ENCODE measurements around the gene TRMT1.

The TRMT1 gene

DNA sequence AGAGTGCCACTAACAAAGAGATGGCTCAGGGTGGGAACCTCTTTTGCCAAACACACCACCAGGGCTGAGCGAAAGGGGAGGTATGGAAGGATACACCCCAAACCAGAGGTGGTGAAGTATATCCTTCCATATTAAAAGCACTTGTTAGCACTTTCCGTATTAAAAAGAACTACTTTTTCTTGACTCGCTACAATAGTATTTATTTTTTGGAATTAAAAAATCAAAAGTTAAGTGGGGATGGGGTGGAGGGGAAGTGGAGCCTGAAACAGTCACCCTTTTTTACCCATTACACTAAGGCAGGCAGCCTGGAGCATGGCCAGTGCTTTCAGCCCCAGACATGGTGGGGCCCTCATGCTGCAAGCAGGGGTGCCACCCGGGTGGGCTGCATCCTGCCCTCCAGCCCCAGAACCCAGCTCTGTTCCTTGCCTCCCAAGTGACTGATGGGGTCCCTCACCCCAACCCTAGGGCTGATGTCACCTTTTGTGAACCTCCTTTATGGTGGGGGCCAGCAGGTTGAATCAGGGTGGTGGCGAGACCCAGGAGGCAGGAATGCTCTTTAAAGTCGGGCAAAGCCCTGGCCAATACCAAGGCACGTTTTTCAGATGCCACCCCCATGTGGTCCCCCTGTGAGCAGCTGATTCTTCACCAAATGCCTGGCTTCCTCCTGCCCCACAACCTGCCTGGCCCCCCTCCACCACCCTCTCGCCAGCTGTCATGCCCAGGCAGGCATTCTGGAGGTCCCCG, 44.9 kb downstream of the TRMT1 start:
- Histone ChIP-seq H3K4me1 (ENCODE audit: control insufficient read depth in 1 of 2, insufficient read depth in 2 of 2, low read length in 2 of 2) (peaks cover 10 to 71% of the 10 kb centered on the region in 2 donors), H3K4me3 (ENCODE audit: low read depth in 1 of 2, low read length in 2 of 2) (no peak overlapping the region), H3K36me3 (ENCODE audit: control insufficient read depth in 1 of 2, insufficient read depth in 2 of 2, low read length in 2 of 2) (peaks cover 19 to 28% of the 10 kb centered on the region in 2 donors), H3K27ac (ENCODE audit: low read length) (no peak overlapping the region), H3K9me3 (ENCODE audit: control insufficient read depth in 1 of 2, low read length in 2 of 2) (no peaks in the 10 kb centered on the region), H3K27me3 (ENCODE audit: low read depth, low read length) (no peaks in the 10 kb centered on the region)

DNA sequence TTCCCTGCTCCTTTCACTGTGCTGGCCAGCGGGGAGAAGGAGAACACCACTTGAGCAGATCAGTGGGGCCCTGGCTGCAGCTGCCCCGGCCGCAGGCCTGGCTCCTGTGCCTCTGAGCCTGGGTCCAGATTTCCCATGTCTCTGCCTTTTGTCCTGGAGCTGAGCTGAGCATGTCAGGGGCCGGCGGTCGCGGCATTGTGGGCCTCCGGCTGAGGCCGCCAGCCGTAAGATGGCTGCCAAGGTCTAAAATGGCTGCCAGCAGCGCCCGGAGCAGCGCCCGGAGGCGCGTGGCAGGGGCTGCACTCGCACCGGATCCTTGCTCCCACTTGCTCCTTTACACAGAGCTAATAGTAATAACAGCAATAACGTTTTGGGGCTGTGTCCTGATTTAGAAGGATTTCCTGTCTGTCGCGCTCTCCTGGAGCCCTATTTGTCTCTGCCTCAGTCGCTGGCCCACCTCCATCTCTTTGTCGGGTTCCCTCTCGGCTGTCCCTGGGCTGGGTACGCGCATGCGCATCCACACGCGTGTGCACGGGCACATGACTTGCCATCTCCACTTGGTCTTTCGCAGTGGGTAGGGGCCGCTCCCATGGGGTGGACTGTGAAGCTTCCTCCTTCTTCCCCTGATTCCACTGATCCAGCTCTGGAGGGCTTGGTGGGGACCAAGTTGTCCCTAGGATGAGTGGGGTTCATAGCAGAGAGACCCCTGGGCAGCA, 46.0 kb downstream of the TRMT1 start:
- H3K4me1 ChIP-seq (ENCODE audit: control insufficient read depth in 1 of 2, insufficient read depth in 2 of 2, low read length in 2 of 2): peaks cover 10 to 70% of the 10 kb centered on the region in 2 donors

DNA sequence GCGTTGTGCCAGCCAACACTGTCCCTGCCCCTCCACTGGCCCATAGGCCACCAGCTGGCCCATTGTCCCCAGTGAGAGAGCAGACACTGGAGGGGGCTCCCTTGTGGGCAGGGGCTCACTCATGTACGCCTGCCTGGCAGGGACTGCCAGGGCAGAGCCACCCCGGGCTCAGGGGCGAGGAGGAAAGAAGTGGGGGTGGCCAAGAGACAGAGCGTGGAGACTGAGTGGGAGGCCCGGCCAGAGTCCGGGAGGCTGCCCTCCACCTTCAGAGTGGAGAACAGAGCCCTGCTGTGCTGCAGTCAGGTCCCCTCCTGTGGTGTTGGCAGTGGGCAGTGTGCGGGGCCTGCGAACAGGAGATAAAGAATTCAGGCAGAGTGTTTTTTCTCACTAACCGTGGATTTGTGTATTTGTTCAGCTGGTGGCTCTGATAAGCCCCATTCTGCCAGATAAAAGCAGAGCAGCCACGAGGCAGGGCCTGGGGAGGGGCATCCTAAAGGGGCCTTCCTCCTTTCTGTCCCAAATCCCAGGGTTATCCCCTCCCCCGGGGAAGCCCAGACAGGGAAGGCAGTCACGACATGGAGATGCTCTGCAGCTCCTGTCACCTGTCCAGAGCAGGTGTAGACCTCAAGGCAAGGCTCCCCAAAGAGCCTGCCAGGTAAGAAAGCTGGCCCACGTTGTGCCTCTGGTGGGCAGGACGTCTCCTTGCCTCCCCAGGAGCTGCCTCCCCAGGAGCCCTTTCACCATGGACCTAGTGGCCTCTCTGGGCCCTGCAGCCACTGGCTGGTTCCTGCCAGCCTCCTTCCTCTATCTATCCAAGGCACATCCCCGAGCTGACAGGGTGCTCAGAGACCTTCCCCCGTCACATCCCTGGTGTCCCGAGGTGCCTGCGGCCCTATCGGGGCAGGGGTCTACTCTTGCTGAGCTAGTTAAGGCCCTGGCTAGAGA, 46.9 kb downstream of the TRMT1 start:
- H3K27ac ChIP-seq (ENCODE audit: low read length): no peak overlapping the region
- H3K27me3 ChIP-seq (ENCODE audit: low read depth, low read length): no peaks in the 10 kb centered on the region
- H3K4me1 ChIP-seq (ENCODE audit: control insufficient read depth in 1 of 2, insufficient read depth in 2 of 2, low read length in 2 of 2): peaks cover 10 to 73% of the 10 kb centered on the region in 2 donors
- H3K4me3 ChIP-seq (ENCODE audit: low read depth in 1 of 2, low read length in 2 of 2): peak overlapping the region in 1 of 2 donors; percentile 15
- no peaks in the 10 kb centered on the region for H3K9me3 ChIP-seq (ENCODE audit: control insufficient read depth in 1 of 2, low read length in 2 of 2)
- peaks cover 10 to 15% of the 10 kb centered on the region in 2 donors for H3K36me3 ChIP-seq (ENCODE audit: control insufficient read depth in 1 of 2, insufficient read depth in 2 of 2, low read length in 2 of 2)

More for the DNA sequence above, 46.0 kb downstream of the TRMT1 start:
- Histone ChIP-seq H3K36me3 (ENCODE audit: control insufficient read depth in 1 of 2, insufficient read depth in 2 of 2, low read length in 2 of 2) (peaks cover 13 to 18% of the 10 kb centered on the region in 2 donors), H3K9me3 (ENCODE audit: control insufficient read depth in 1 of 2, low read length in 2 of 2) (no peaks in the 10 kb centered on the region), H3K27me3 (ENCODE audit: low read depth, low read length) (no peaks in the 10 kb centered on the region), H3K4me3 (ENCODE audit: low read depth in 1 of 2, low read length in 2 of 2) (peak overlapping the region in 1 of 2 donors; percentile 15), H3K27ac (ENCODE audit: low read length) (no peak overlapping the region)

DNA sequence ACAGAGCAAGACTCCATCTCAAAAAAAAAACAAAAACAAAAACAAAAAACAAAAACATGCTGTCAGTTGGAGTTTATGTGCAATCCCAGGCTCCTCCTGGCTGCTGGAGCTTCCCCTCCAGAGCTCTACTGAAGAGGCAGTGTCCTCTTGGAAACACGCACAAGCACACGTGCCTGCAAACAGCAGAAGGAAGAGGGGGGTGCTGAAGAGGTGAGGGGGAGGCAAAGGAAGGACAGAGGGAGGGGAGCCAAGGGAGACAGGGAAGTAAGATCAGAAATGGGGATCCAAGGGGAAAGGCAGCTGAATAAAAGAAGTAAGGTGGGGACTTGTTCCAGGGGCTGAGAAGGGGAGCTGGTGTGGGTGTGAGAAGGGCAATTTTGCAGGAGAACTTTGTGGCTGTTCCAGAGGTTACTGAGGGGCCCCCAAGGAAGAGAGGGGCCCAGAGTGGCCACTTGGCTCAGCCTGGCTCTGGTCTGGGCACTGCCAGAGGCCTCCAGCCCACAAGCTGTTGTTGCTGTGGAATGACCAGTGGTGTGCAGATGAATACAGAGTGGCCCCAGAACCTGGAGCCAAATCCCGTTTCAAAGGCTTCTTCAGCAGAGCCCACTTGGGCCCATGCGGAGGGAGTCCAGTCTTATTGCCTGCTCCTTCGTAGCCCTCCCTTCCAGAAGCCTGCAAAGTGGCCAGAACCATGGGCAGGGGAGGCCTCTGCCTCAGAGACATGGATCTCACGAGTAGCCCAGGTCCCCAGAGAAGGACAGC, 48.3 kb downstream of the TRMT1 start:
- Histone ChIP-seq H3K4me1 (ENCODE audit: control insufficient read depth in 1 of 2, insufficient read depth in 2 of 2, low read length in 2 of 2) (peaks cover 15 to 79% of the 10 kb centered on the region in 2 donors), H3K27ac (ENCODE audit: low read length) (no peak overlapping the region), H3K4me3 (ENCODE audit: low read depth in 1 of 2, low read length in 2 of 2) (no peak overlapping the region)

DNA sequence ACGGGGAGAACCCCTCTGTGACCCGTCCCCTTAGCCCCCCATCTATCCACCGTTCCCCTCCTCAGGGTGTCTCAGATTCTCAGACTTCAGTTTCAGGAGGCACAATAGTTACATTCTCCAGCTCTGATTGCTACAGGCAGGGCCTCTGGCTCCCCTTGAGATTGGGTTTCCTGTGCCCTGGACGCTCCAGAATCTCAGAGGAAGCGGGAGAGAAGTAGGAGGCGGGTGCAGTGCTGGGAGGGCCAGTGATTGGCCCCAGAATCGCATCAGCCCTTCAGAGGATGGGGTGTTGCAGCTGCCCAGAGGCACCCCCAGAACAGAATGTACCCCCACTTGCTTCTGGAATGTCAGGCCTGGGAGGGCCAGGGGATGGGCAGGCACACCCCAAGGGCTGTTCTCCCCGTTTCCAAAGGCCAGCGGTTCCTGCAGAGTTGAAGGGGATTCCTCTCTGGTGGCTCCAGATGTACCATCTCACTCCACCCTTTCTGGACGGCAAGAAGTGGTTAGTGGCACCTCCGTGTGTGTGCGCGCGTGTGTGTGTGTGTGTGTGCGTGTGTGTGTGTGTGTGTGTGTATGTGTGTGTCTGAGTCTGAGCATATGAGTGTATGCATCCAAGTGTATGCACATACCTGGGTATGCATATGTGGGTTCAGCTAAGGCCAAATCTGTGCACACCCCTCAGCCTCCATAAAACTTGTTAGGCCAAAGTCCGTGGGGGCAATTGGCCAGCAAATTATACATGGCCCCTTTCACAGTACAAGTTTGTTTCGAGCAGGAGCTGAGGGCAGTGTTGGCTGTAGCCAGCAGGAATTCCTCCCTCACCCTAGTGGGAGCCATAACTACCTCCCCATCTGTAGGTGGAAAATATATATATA, 49.4 kb downstream of the TRMT1 start:
- no peaks in the 10 kb centered on the region for H3K9me3 ChIP-seq (ENCODE audit: control insufficient read depth in 1 of 2, low read length in 2 of 2)
- peak overlapping the region; percentile 16 for H3K27ac ChIP-seq (ENCODE audit: low read length)
- H3K27me3 ChIP-seq (ENCODE audit: low read depth, low read length): no peaks in the 10 kb centered on the region
- no peaks in the 10 kb centered on the region for H3K36me3 ChIP-seq (ENCODE audit: control insufficient read depth in 1 of 2, insufficient read depth in 2 of 2, low read length in 2 of 2)
- H3K4me3 ChIP-seq (ENCODE audit: low read depth in 1 of 2, low read length in 2 of 2): no peak overlapping the region
- H3K4me1 ChIP-seq (ENCODE audit: control insufficient read depth in 1 of 2, insufficient read depth in 2 of 2, low read length in 2 of 2): peaks cover 21 to 81% of the 10 kb centered on the region in 2 donors

More for the DNA sequence above, 48.3 kb downstream of the TRMT1 start:
- peaks cover 0 to 4% of the 10 kb centered on the region in 2 donors for H3K36me3 ChIP-seq (ENCODE audit: control insufficient read depth in 1 of 2, insufficient read depth in 2 of 2, low read length in 2 of 2)
- H3K9me3 ChIP-seq (ENCODE audit: control insufficient read depth in 1 of 2, low read length in 2 of 2): no peaks in the 10 kb centered on the region
- H3K27me3 ChIP-seq (ENCODE audit: low read depth, low read length): no peaks in the 10 kb centered on the region

DNA sequence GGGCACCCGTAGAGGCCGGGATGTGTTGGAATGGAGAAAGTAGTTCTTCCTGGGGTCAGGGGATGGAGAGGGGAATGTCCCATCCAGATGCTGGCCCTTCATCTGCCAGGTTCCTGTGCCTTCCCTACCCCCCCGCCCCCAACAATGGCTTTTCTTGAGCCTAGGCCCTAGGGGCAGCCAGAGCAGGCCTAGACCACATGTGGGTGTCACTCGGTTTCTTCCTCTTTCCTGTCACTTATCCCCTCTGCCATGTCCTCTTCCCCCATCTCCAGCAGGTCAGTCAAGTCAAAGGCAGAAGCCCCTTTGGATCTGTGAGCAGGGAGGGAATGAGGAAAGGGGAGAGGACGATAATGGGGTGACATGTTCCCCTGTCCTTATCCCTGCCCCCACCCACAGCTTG, 50.3 kb downstream of the TRMT1 start:
- H3K27me3 ChIP-seq (ENCODE audit: low read depth, low read length): no peaks in the 10 kb centered on the region
- H3K36me3 ChIP-seq (ENCODE audit: control insufficient read depth in 1 of 2, insufficient read depth in 2 of 2, low read length in 2 of 2): no peaks in the 10 kb centered on the region
- H3K9me3 ChIP-seq (ENCODE audit: control insufficient read depth in 1 of 2, low read length in 2 of 2): no peaks in the 10 kb centered on the region
- no peak overlapping the region for H3K4me3 ChIP-seq (ENCODE audit: low read depth in 1 of 2, low read length in 2 of 2)
- H3K27ac ChIP-seq (ENCODE audit: low read length): no peak overlapping the region
- peaks cover 21 to 91% of the 10 kb centered on the region in 2 donors for H3K4me1 ChIP-seq (ENCODE audit: control insufficient read depth in 1 of 2, insufficient read depth in 2 of 2, low read length in 2 of 2)

DNA sequence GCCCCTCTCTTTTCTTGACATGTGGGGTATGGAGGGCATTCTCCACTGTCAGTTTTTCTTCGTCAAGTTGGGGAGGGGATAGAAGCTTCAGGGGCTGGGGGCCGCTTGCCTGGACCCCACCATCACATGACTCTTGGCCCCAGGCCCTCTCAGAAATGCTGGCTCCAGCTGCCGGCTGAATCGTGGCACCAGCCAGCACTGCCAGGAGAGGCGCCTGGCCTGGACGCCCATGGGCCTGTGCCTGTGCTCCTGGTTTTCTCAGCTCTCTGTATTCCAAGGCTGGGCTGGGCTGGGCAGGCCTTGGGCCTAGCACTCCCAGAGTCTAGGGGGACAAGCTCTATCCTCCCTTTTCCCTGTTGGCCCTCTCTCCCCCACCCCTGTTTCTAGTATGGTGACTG, 52.4 kb downstream of the TRMT1 start:
- Histone ChIP-seq H3K9me3 (ENCODE audit: control insufficient read depth in 1 of 2, low read length in 2 of 2) (no peaks in the 10 kb centered on the region), H3K36me3 (ENCODE audit: control insufficient read depth in 1 of 2, insufficient read depth in 2 of 2, low read length in 2 of 2) (no peaks in the 10 kb centered on the region), H3K27me3 (ENCODE audit: low read depth, low read length) (no peaks in the 10 kb centered on the region), H3K27ac (ENCODE audit: low read length) (peak overlapping the region; percentile 2), H3K4me3 (ENCODE audit: low read depth in 1 of 2, low read length in 2 of 2) (no peak overlapping the region), H3K4me1 (ENCODE audit: control insufficient read depth in 1 of 2, insufficient read depth in 2 of 2, low read length in 2 of 2) (peaks cover 23 to 95% of the 10 kb centered on the region in 2 donors)

DNA sequence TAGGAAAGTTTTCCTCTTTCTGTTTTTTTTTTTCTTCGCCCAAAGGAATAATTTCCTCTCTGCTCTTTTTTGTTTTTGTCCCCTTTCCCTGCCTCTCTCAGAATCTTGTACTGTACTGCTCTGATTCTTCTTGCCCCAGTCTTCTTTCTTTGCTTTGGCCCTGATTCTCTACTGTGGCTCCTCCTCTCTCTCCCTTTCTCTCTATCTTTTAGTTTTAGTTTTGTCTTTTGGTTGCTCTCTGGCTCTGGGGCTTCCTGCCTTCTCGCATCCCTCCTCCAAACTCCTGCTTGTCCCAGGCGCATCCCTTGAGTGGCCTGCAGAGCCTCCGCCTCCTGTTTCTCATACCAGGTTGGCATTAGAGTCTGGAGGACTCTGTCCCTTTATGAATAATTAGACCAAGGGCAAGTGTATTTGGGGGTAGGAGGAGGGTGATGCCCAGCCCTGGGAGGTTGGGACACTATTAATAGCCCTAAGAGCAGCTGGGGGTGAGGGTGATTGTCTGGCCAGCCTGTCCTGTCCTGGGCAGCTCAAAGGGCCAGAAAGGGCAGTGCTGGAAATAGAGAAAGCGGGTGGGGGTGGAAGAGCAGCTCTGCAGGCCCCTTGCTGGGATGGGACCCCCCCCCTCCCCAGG, 53.0 kb downstream of the TRMT1 start:
- no peaks in the 10 kb centered on the region for H3K9me3 ChIP-seq (ENCODE audit: control insufficient read depth in 1 of 2, low read length in 2 of 2)
- H3K27ac ChIP-seq (ENCODE audit: low read length): peak overlapping the region; percentile 2
- H3K36me3 ChIP-seq (ENCODE audit: control insufficient read depth in 1 of 2, insufficient read depth in 2 of 2, low read length in 2 of 2): no peaks in the 10 kb centered on the region
- H3K4me3 ChIP-seq (ENCODE audit: low read depth in 1 of 2, low read length in 2 of 2): no peak overlapping the region
- H3K27me3 ChIP-seq (ENCODE audit: low read depth, low read length): no peaks in the 10 kb centered on the region
- H3K4me1 ChIP-seq (ENCODE audit: control insufficient read depth in 1 of 2, insufficient read depth in 2 of 2, low read length in 2 of 2): peaks cover 18 to 95% of the 10 kb centered on the region in 2 donors

DNA sequence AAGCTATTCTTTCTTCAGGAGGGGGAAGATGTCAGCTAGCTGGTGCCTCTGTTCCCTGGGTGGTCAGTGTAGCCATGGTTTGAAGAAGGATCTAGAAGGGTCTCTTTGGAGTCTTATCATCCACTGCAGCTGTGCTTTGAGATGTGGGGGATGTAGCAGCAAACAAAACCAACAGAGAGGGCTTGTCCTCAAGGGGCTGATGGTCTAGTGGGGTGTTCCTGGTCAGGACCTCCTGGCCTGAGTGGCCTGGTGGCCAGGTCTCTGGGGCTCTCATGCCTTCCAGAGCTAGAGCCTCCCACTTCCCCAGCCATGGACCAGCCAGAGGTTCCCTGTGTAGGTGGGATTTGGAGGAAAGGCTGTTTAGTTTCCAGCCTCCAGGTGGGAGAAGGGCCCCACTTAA, 54.2 kb downstream of the TRMT1 start:
- Histone ChIP-seq H3K4me3 (ENCODE audit: low read depth in 1 of 2, low read length in 2 of 2) (peak overlapping the region in 1 of 2 donors; percentile 7), H3K9me3 (ENCODE audit: control insufficient read depth in 1 of 2, low read length in 2 of 2) (no peaks in the 10 kb centered on the region), H3K36me3 (ENCODE audit: control insufficient read depth in 1 of 2, insufficient read depth in 2 of 2, low read length in 2 of 2) (no peaks in the 10 kb centered on the region), H3K4me1 (ENCODE audit: control insufficient read depth in 1 of 2, insufficient read depth in 2 of 2, low read length in 2 of 2) (peaks cover 16 to 95% of the 10 kb centered on the region in 2 donors), H3K27me3 (ENCODE audit: low read depth, low read length) (no peaks in the 10 kb centered on the region), H3K27ac (ENCODE audit: low read length) (no peak overlapping the region)
